HCT116 (cell line): ENCODE data around the gene RILPL2.

Source experiments
- CEBPB ChIP-seq: IDR thresholded peaks from 2 replicates; pipeline ENCODE4 v1.6.1; 2012; ENCODE audit warnings: low read depth
- EGR1 ChIP-seq: IDR thresholded peaks from 2 replicates; pipeline ENCODE4 v1.6.1; 2012; ENCODE audit warnings: low read depth
- EZH2 ChIP-seq: fragments of 200-600 bp; sonication (generic); IDR thresholded peaks from 2 replicates; pipeline ENCODE4 v1.6.1; 2017; ENCODE audit warnings: antibody characterized with exemption, mixed run types
- EZH2phosphoT487 ChIP-seq: fragments of 200-600 bp; IDR thresholded peaks from 2 replicates; pipeline ENCODE4 v1.6.1; 2018; ENCODE audit warnings: antibody characterized with exemption, borderline replicate concordance
- JUND ChIP-seq: IDR thresholded peaks from 2 replicates; pipeline ENCODE4 v1.6.1; 2012
- POLR2A ChIP-seq: IDR thresholded peaks from 2 replicates; pipeline ENCODE4 v1.7.0; 2011; ENCODE audit warnings: borderline replicate concordance; ENCODE audit not compliant: insufficient read depth, insufficient read length; ENCODE audit errors: extremely low read depth
- POLR2AphosphoS5 ChIP-seq: IDR thresholded peaks from 2 replicates; pipeline ENCODE4 v1.6.1; 2011; ENCODE audit warnings: mild to moderate bottlenecking, low read depth, low read length, moderate library complexity
- SP1 ChIP-seq: IDR thresholded peaks from 2 replicates; pipeline ENCODE4 v1.6.1; 2012; ENCODE audit warnings: low read depth
- SRF ChIP-seq: IDR thresholded peaks from 2 replicates; pipeline ENCODE4 v1.6.1; 2012; ENCODE audit warnings: low read depth
- TF ChIP-seq, protein P1 (sequence below): IDR thresholded peaks from 2 replicates; pipeline ENCODE4 v1.6.1; 2011; ENCODE audit warnings: mild to moderate bottlenecking, low read length, moderate library complexity; ENCODE audit not compliant: insufficient replicate concordance; ENCODE audit errors: extremely low read depth
- TF ChIP-seq, protein P2 (sequence below): IDR thresholded peaks from 2 replicates; pipeline ENCODE4 v1.6.1; 2012
- TF ChIP-seq, protein P3 (sequence below), 3 experiments: fragments of 200-600 bp in 1 of 3; sonication (generic) in 1 of 3; IDR thresholded peaks in 2 of 3; conservative IDR thresholded peaks in 1 of 3; 2 replicates each; pipeline ENCODE4 v1.5.1; 2012 to 2017; ENCODE audit warnings: low read depth in 2 of 3, low read length in 2 of 3, antibody characterized with exemption in 1 of 3, borderline replicate concordance in 1 of 3, control low read depth in 1 of 3, mild to moderate bottlenecking in 1 of 3, mixed read lengths in 1 of 3, mixed run types in 1 of 3, moderate library complexity in 1 of 3; ENCODE audit not compliant: insufficient read depth in 1 of 3
- TF ChIP-seq, protein P4 (sequence below): IDR thresholded peaks from 2 replicates; pipeline ENCODE4 v1.6.1; 2012; ENCODE audit warnings: low read depth
- TF ChIP-seq, protein P5 (sequence below): IDR thresholded peaks from 2 replicates; pipeline ENCODE4 v1.6.1; 2012

DNA sequence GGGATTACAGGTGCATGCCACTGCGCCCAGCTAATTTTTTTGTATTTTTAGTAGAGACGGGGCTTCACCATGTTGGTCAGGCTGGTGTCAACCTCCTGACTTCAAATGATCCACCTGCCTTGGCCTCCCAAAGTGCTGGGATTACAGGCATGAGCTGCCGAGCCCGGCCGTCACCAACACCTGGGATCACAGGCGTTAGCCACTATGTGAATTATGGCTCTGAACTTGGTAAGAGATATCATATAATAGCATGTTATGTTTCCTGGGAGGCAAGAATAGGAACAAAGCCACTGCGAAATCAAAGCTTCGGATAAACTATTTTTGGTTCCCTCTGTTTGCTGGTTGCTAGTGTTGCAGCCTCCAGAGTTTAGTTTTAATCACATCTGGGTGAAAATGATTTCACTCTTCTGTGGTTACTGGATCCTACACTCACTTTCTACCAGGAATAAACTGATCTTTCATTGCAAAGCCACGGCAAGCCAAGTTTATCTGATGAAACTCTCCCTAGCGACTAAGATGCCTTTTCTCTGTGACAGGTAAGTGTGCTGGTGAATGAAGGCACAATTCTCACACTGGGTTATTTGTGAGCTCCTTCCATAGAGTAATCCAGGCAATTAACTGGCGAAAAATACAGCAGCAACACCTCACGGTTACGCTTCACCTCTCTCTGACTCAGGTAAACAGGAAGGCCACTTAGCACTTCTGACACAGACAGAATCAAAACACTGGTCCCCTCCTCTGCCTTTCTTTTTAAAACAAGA lies 38.2 kb upstream of the RILPL2 start:
- TF ChIP-seq EZH2 (no peak), CEBPB (no peak), POLR2A (no peak), SP1 (no peak), EGR1 (no peak), JUND (no peak), POLR2AphosphoS5 (no peak), EZH2phosphoT487 (no peak), SRF (no peak)
- TF ChIP-seq, protein P1, sequence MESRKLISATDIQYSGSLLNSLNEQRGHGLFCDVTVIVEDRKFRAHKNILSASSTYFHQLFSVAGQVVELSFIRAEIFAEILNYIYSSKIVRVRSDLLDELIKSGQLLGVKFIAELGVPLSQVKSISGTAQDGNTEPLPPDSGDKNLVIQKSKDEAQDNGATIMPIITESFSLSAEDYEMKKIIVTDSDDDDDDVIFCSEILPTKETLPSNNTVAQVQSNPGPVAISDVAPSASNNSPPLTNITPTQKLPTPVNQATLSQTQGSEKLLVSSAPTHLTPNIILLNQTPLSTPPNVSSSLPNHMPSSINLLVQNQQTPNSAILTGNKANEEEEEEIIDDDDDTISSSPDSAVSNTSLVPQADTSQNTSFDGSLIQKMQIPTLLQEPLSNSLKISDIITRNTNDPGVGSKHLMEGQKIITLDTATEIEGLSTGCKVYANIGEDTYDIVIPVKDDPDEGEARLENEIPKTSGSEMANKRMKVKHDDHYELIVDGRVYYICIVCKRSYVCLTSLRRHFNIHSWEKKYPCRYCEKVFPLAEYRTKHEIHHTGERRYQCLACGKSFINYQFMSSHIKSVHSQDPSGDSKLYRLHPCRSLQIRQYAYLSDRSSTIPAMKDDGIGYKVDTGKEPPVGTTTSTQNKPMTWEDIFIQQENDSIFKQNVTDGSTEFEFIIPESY: no peak
- TF ChIP-seq, protein P2, sequence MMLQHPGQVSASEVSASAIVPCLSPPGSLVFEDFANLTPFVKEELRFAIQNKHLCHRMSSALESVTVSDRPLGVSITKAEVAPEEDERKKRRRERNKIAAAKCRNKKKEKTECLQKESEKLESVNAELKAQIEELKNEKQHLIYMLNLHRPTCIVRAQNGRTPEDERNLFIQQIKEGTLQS: no peak
- TF ChIP-seq, protein P3, sequence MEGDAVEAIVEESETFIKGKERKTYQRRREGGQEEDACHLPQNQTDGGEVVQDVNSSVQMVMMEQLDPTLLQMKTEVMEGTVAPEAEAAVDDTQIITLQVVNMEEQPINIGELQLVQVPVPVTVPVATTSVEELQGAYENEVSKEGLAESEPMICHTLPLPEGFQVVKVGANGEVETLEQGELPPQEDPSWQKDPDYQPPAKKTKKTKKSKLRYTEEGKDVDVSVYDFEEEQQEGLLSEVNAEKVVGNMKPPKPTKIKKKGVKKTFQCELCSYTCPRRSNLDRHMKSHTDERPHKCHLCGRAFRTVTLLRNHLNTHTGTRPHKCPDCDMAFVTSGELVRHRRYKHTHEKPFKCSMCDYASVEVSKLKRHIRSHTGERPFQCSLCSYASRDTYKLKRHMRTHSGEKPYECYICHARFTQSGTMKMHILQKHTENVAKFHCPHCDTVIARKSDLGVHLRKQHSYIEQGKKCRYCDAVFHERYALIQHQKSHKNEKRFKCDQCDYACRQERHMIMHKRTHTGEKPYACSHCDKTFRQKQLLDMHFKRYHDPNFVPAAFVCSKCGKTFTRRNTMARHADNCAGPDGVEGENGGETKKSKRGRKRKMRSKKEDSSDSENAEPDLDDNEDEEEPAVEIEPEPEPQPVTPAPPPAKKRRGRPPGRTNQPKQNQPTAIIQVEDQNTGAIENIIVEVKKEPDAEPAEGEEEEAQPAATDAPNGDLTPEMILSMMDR (IDR thresholded peaks at IDR 0.05 in 2 of 3, conservative IDR thresholded peaks at IDR 0.05 in 1 of 3; ENCODE audit: borderline replicate concordance in 1 of 3, insufficient read depth in 1 of 3, low read depth in 2 of 3, low read length in 2 of 3): no peak
- TF ChIP-seq, protein P4, sequence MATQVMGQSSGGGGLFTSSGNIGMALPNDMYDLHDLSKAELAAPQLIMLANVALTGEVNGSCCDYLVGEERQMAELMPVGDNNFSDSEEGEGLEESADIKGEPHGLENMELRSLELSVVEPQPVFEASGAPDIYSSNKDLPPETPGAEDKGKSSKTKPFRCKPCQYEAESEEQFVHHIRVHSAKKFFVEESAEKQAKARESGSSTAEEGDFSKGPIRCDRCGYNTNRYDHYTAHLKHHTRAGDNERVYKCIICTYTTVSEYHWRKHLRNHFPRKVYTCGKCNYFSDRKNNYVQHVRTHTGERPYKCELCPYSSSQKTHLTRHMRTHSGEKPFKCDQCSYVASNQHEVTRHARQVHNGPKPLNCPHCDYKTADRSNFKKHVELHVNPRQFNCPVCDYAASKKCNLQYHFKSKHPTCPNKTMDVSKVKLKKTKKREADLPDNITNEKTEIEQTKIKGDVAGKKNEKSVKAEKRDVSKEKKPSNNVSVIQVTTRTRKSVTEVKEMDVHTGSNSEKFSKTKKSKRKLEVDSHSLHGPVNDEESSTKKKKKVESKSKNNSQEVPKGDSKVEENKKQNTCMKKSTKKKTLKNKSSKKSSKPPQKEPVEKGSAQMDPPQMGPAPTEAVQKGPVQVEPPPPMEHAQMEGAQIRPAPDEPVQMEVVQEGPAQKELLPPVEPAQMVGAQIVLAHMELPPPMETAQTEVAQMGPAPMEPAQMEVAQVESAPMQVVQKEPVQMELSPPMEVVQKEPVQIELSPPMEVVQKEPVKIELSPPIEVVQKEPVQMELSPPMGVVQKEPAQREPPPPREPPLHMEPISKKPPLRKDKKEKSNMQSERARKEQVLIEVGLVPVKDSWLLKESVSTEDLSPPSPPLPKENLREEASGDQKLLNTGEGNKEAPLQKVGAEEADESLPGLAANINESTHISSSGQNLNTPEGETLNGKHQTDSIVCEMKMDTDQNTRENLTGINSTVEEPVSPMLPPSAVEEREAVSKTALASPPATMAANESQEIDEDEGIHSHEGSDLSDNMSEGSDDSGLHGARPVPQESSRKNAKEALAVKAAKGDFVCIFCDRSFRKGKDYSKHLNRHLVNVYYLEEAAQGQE: no peak
- TF ChIP-seq, protein P5, sequence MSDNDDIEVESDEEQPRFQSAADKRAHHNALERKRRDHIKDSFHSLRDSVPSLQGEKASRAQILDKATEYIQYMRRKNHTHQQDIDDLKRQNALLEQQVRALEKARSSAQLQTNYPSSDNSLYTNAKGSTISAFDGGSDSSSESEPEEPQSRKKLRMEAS: no peak
